Astrocyte of the spinal cord (primary cell): Measurements from ENCODE around the gene TFDP1.
A peak's percentile ranks its signal among the peaks of the same experiment; 100 is the strongest.

Experiments used
- DNase-seq: peaks from one replicate; pipeline ENCODE4 v3.0.0; 2011; ENCODE audit warnings: low read depth, low spot score
- H3K4me3 ChIP-seq: 2 replicates; pipeline ENCODE4 v1.5.1; 2011; ENCODE audit warnings: low read depth, mild to moderate bottlenecking, low read length, moderate library complexity
- CTCF ChIP-seq: IDR thresholded peaks from 2 replicates; pipeline ENCODE4 v1.5.1; 2012; ENCODE audit warnings: low read depth, mild to moderate bottlenecking, low read length, inconsistent platforms
- in situ Hi-C: cut with HindIII; loops from 2 replicates; pipeline ENCODE4 v1.10.0; 2017; ENCODE audit warnings: low sequenced_read_pairs

The TFDP1 gene

GRCh38 chr13:113647351-113648215 lies 63.0 kb downstream of the TFDP1 start:
- in situ Hi-C loops: no loop called here
- no peak for TF ChIP-seq CTCF
- no peak overlapping the region for H3K4me3 ChIP-seq
- DNase-seq: peak; percentile 24

- in situ Hi-C loops: no loop called here
- TF ChIP-seq CTCF: no peak
- DNase-seq: no peak
Measured at GRCh38 chr13:113648216-113648610, 63.7 kb downstream of the TFDP1 start.

GRCh38 chr13:113649212-113649611 lies 64.7 kb downstream of the TFDP1 start:
- no peak for DNase-seq
- no peak overlapping the region for H3K4me3 ChIP-seq
- in situ Hi-C loops: no loop called here
- TF ChIP-seq CTCF: no peak

More at GRCh38 chr13:113648216-113648610, 63.7 kb downstream of the TFDP1 start:
- H3K4me3 ChIP-seq: no peak overlapping the region

GRCh38 chr13:113650275-113650674 lies 65.7 kb downstream of the TFDP1 start:
- in situ Hi-C loops: no loop called here
- no peak for DNase-seq
- no peak overlapping the region for H3K4me3 ChIP-seq
- TF ChIP-seq CTCF: no peak

- in situ Hi-C loops: no loop called here
- no peak for TF ChIP-seq CTCF
- no peak overlapping the region for H3K4me3 ChIP-seq
- DNase-seq: no peak
Measured at GRCh38 chr13:113650731-113651148, 66.2 kb downstream of the TFDP1 start.

- no peak for DNase-seq
- in situ Hi-C loops: no loop called here
- no peak for TF ChIP-seq CTCF
- H3K4me3 ChIP-seq: no peak overlapping the region
Measured at GRCh38 chr13:113651511-113652403, 67.2 kb downstream of the TFDP1 start.
